Measurements from ENCODE around the gene PDCD2L.
"Not testable (repeated sequence)": the region's sequence is repeated elsewhere in the genome, so short reads cannot be mapped to it uniquely, and the experiment has no call there.

The PDCD2L gene

GRCh38 chr19:34386645-34387445, 17.4 kb upstream of the PDCD2L start:
- no peak for DNase-seq (ENCODE audit: low spot score)
- no peak for TF ChIP-seq CTCF (IDR thresholded peaks at IDR 0.05)
- no peak overlapping the region for H3K4me3 ChIP-seq
- no peak overlapping the region for H3K27ac ChIP-seq

DNA sequence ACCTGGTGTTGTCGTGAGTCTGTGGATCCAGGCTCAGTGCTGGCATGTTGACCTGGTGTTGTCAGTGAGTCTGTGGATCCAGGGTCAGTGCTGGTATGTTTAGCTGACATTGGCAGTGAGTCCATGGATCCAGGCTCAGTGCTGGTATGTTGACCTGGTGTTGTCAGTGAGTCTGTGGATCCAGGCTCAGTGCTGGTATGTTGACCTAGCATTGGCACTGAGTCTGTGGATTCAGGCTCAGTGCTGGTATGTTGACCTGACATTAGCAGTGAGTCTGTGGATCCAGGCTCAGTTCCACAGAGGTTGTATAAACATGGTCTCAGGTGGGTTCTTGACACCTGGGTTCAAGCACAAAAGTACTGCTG, 16.8 kb upstream of the PDCD2L start:
- H3K27ac ChIP-seq, result no peak overlapping the region
- DNase-seq (ENCODE audit: low spot score), result no peak
- H3K4me3 ChIP-seq, result no peak overlapping the region
- no peak for TF ChIP-seq CTCF (IDR thresholded peaks at IDR 0.05)

DNA sequence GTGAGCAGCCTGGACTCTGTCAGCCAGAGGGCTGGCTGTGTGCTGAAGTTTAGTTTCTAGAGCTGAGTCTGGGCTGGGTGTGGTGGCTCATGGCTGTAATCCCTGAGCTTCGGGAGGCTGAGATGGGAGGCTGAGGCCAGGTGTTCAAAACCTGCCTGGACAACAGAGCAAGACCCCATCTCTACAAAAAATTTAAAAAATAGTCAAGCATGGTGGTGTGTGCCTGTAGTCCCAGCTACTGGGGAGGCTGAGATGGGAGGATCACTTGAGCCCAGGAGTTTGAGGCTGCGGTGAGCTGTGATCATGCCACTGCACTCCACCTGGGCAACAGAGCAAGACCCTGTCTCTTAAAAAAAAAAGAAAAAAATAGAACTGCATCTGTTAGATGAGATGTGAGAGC, 15.5 kb upstream of the PDCD2L start:
- not testable (repeated sequence) for H3K27ac ChIP-seq; DNase-seq (ENCODE audit: low spot score); H3K4me3 ChIP-seq

GRCh38 chr19:34391813-34392212, 12.4 kb upstream of the PDCD2L start:
- H3K27ac ChIP-seq, result no peak overlapping the region
- no peak for DNase-seq (ENCODE audit: low spot score)
- no peak for TF ChIP-seq CTCF (IDR thresholded peaks at IDR 0.05)

DNA sequence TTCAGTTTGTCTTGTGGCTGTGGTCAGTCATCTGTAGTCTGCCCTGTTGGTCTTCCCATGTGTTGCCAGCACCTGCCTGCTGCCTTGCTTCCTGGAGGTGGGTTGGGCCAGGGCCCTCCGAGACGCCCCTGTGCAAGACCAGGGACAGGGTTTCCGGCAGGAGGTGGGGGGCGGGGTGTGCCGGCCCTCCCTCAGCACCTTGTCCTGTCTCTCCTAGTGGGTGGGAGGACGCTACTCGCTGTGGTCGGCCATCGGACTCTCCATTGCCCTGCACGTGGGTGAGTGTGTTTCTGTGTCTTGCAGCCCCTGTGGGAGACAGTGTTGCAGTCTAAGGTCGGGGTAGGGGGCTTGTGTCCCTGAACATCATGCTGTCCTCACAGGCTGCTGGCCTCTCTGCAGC, 11.2 kb upstream of the PDCD2L start:
- no peak overlapping the region for H3K4me3 ChIP-seq
- DNase-seq (ENCODE audit: low spot score), result no peak
- H3K27ac ChIP-seq, result no peak overlapping the region
- TF ChIP-seq CTCF (IDR thresholded peaks at IDR 0.05), result no peak

More at GRCh38 chr19:34391813-34392212, 12.4 kb upstream of the PDCD2L start:
- H3K4me3 ChIP-seq, result no peak overlapping the region

GRCh38 chr19:34393629-34394028, 10.6 kb upstream of the PDCD2L start:
- Histone ChIP-seq H3K27ac (no peak overlapping the region), H3K4me3 (no peak overlapping the region)
- TF ChIP-seq CTCF (IDR thresholded peaks at IDR 0.05), result no peak
- no peak for DNase-seq (ENCODE audit: low spot score)

DNA sequence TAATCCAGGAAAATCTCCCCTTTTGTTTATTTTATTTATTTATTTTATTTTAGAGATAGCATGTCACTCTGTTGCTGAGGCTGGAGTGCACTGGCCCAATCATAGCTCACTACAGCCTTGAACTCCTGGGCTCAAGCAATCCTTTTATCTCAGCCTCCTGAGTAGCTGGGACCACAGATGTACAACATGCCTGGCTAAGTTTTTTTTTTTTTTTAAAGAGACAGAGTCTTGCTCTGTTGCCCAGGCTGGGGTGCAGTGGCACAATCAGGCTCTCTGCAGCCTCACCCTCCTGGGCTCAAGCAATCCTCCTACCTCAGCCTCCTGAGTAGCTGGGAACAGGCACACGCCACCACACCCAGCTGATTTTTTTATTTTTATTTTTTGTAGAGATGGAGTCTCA, 6.3 kb upstream of the PDCD2L start:
- no peak overlapping the region for H3K4me3 ChIP-seq
- no peak for DNase-seq (ENCODE audit: low spot score)
- TF ChIP-seq CTCF (IDR thresholded peaks at IDR 0.05), result no peak
- no peak overlapping the region for H3K27ac ChIP-seq
